Subcutaneous preadipocyte (primary cell): ENCODE data around the gene SKOR2. TPM values are rescaled to one million over a fixed set of nuclear protein-coding genes. Genes with fewer than 3 reads are reported as not detected.

ENCODE experiments used
- small RNA-seq: library from RNA; depleted of rRNA; stranded (forward); fragments of <200 nt; gene quantifications from one replicate; pipeline ENCODE3, GENCODE V24; 2012
- total RNA-seq: library from RNA; depleted of rRNA; stranded (reverse); fragments of >200 nt; gene quantifications from 2 replicates; pipeline ENCODE4 v1.2.3, GENCODE V29; 2012

The SKOR2 gene
- not detected in 2 replicates for total RNA-seq

DNA sequence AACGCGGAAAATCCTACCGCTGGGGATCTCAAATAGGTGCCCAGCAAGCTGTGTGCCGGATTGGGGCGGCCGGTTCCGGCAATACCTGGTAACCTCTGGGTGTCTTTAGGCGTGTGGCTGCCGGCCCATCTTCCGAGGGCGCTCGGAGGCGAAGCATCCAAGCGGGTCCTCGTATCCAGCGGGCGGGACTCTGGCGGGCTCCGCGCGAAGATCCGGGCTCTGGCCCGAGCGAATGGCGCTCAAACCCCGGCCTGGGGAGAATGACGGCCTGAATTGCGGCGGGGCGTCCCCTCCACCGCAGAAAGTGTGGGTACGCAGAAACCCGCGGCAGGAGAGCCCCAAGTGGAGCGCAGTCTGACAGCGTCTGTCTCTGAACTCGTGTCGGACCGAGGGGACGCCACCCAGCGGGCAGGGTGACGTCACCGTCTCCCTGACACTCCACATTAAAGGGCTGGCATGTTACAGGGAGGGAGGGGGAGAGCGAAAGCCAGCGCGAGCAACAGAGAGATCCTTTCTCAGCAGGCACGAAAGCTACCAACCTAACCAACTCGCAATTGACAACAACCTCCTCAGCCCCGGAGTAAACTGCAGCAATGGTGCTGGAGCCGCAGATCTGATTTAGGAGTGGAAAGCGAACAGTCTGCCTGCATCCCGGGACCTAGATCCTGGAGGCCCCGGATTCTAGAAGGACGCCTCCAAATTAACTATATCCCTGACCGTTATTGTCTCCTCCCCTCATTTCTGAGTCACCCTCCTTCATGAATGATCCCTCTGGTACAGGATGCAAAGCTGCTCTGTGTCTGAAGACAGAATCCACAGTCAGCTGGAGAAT is at the start of gene SKOR2:
Gene SKOR2, minus strand, starts transcription at position 372 of the 832 bp plus-strand sequence. CDS start 2,477 bp downstream, outside the sequence.

DNA sequence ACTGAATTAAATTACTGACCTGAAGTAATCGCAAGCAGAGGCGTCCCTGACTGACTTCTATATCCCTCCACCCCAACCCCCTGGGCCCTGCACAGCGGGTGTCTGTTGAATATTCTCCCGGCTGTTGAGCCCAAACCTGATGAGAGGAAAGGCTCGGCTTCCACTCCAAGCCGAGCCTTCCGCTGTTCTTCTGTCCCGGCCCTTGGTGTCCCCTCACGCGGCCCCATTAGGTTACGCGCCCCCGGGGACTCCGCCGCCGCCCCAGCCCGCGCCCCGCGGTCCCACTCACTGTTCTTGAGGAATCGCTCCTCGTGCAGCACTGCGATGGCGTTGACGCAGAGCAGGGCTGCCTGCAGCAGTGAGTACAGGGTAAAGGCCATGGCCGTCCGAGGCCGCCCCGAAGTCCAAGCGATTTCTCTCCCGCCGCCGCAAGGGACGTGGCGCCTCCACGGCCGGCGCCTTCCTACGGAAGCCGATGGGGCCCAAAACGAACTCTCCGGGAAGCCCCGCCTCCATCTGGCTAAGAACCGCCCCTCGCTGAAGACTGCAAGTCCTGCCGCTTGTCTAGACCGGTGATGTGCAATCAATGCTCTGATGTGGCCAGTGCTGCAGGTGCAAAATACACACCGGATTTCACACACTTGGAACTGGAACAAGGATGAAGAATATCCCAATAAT is 75.4 kb downstream of the SKOR2 start, which contains the start of gene IER3IP1:
Gene IER3IP1, minus strand, starts transcription at position 467 of the 678 bp plus-strand sequence. Its CDS starts 87 bp downstream, at position 380.

Small RNA genes within 50 kb of the gene (small RNA-seq; reads per million reads assigned to genes)
- gene RNU6-1131P, result not detected

Other genes with a start within 250 kb of the SKOR2 start
- not detected in 2 replicates for gene ELOA2, start 216.0 kb downstream of the SKOR2 start, total RNA-seq
- 13.2 and 16.2 TPM in 2 replicates for gene HDHD2, start 101.2 kb downstream of the SKOR2 start, total RNA-seq
- gene IER3IP1, start 75.3 kb downstream of the SKOR2 start, total RNA-seq, result 16.4 and 16.9 TPM in 2 replicates